Keratinocyte (primary cell): Measurements from ENCODE around the gene CREB3L2. TPM values are rescaled to one million over a fixed set of nuclear protein-coding genes. Genes with fewer than 3 reads are reported as not detected.

Source experiments
- DNase-seq: peaks from one replicate; pipeline ENCODE4 v3.0.0-alpha.2; 2011; ENCODE audit warnings: low read depth, missing footprints, low spot score
- FAIRE-seq: peaks from 2 replicates; lab custom pipeline; 2011; peaks lifted over from hg19 to GRCh38; lab: Jason Lieb, UNC
- H2AFZ ChIP-seq: 2 replicates; pipeline ENCODE4 v1.6.0; 2012; ENCODE audit warnings: low read length, control low read depth, inconsistent platforms; ENCODE audit not compliant: control insufficient read depth
- H3K27ac ChIP-seq: 2 replicates; pipeline ENCODE4 v1.5.1; 2011; ENCODE audit warnings: low read length; ENCODE audit not compliant: control insufficient read depth, insufficient read depth
- H3K27me3 ChIP-seq: 3 replicates; pipeline ENCODE4 v1.6.0; 2011; ENCODE audit warnings: low read length; ENCODE audit not compliant: control insufficient read depth, insufficient read depth; ENCODE audit errors: extremely low read depth
- H3K36me3 ChIP-seq, 2 experiments: 2 replicates in 1 of 2; 3 replicates in 1 of 2; pipeline ENCODE4 v1.5.1; 2011; ENCODE audit warnings: low read length in 2 of 2, mild to moderate bottlenecking in 1 of 2; ENCODE audit not compliant: control insufficient read depth in 2 of 2, insufficient read depth in 2 of 2; ENCODE audit errors: extremely low read depth in 1 of 2
- H3K4me1 ChIP-seq: 3 replicates; pipeline ENCODE4 v1.5.1; 2011; ENCODE audit warnings: low read length; ENCODE audit not compliant: control insufficient read depth, insufficient read depth; ENCODE audit errors: extremely low read depth
- H3K4me2 ChIP-seq: 3 replicates; pipeline ENCODE4 v1.6.0; 2011; ENCODE audit warnings: low read depth, low read length; ENCODE audit not compliant: control insufficient read depth, insufficient read depth; ENCODE audit errors: extremely low read depth
- H3K4me3 ChIP-seq, 3 experiments: fragments of 200-600 bp in 1 of 3; sonication (generic) in 1 of 3; 2 replicates in 2 of 3; 3 replicates in 1 of 3; pipeline ENCODE4 v1.5.1; 2011 to 2016; ENCODE audit warnings: low read length in 3 of 3, mild to moderate bottlenecking in 3 of 3, control low read depth in 2 of 3, inconsistent platforms in 1 of 3, low read depth in 1 of 3, mixed read lengths in 1 of 3, mixed run types in 1 of 3, moderate library complexity in 1 of 3; ENCODE audit not compliant: control insufficient read depth in 2 of 3, insufficient read depth in 2 of 3; ENCODE audit errors: extremely low read depth in 1 of 3
- H3K79me2 ChIP-seq: 2 replicates; pipeline ENCODE4 v1.6.0; 2012; ENCODE audit warnings: low read length; ENCODE audit not compliant: control insufficient read depth, insufficient read depth
- H3K9ac ChIP-seq: 3 replicates; pipeline ENCODE4 v1.6.0; 2011; ENCODE audit warnings: low read length; ENCODE audit not compliant: control insufficient read depth, insufficient read depth; ENCODE audit errors: extremely low read depth
- H3K9me1 ChIP-seq: 3 replicates; pipeline ENCODE4 v1.6.0; 2011; ENCODE audit warnings: low read length; ENCODE audit not compliant: control insufficient read depth, insufficient read depth; ENCODE audit errors: extremely low read depth
- H3K9me3 ChIP-seq: 2 replicates; pipeline ENCODE4 v1.5.1; 2012; ENCODE audit warnings: low read depth, low read length; ENCODE audit not compliant: control insufficient read depth
- H4K20me1 ChIP-seq: 3 replicates; pipeline ENCODE4 v1.6.0; 2011; ENCODE audit warnings: low read length; ENCODE audit not compliant: control insufficient read depth, insufficient read depth; ENCODE audit errors: extremely low read depth
- EZH2 ChIP-seq: IDR thresholded peaks from one replicate; pipeline ENCODE4 v1.6.1; 2012; ENCODE audit warnings: inconsistent platforms, mild to moderate bottlenecking, low read length, moderate library complexity
- dilution Hi-C: fragments of 300-500 bp; cut with MboI; formaldehyde crosslinking; loops from one replicate; pipeline ENCODE4 v1.7.0; 2020; ENCODE audit warnings: low sequenced_read_pairs; ENCODE audit not compliant: extremely low pct_ligation_motif_present
- polyA plus RNA-seq, 5 experiments: library from polyadenylated mRNA; depleted of rRNA in 3 of 5; stranded (reverse) in 3 of 5; stranded (forward) in 1 of 5; unstranded in 1 of 5; fragments of >200 nt; gene quantifications; 1 replicate in 1 of 5; 2 replicates in 3 of 5; 3 replicates in 1 of 5; pipeline versions ENCODE4 v1.2.1 to v1.2.3, GENCODE V29; 2011 to 2012; ENCODE audit warnings: missing spikeins in 2 of 5, low read depth in 1 of 5, low replicate concordance in 1 of 5
- TF ChIP-seq, protein P1 (sequence below), 3 experiments: IDR thresholded peaks in 1 of 3; conservative IDR thresholded peaks in 1 of 3; optimal IDR thresholded peaks in 1 of 3; 2 replicates in 2 of 3; 3 replicates in 1 of 3; pipeline versions ENCODE3 to v1.5.1; 2011; ENCODE audit warnings: low read length in 3 of 3, mild to moderate bottlenecking in 3 of 3, moderate library complexity in 2 of 3, control low read depth in 1 of 3, inconsistent platforms in 1 of 3; ENCODE audit not compliant: insufficient read depth in 2 of 3; ENCODE audit errors: extremely low read depth in 1 of 3

CREB3L2 gene
- polyA plus RNA-seq, 1 donor (not counting 4 experiments of a cell fraction or from before 2014, with no cell fraction given): 12.8 TPM

DNA sequence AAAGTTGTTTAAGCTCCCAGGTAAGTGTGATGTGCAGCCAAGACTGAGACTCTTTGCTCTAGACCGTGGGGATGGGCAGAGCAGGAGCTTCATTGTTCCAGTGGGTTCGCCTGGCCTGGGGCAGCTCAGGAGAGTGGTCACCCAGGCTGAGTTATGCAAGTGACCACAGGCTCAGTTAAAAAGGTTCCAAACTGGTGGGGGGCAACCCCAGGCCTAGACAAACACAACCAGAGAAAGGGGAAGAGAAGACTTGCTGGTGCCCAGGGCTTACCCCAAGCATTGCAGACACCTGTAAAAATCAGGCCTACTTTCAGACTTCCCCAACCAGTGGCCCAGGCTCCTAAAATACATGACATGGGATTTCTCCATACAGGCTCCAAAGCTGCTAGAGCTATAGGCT, 21.6 kb downstream of the CREB3L2 start:
- peaks cover 6% of the 10 kb centered on the region for H4K20me1 ChIP-seq

DNA sequence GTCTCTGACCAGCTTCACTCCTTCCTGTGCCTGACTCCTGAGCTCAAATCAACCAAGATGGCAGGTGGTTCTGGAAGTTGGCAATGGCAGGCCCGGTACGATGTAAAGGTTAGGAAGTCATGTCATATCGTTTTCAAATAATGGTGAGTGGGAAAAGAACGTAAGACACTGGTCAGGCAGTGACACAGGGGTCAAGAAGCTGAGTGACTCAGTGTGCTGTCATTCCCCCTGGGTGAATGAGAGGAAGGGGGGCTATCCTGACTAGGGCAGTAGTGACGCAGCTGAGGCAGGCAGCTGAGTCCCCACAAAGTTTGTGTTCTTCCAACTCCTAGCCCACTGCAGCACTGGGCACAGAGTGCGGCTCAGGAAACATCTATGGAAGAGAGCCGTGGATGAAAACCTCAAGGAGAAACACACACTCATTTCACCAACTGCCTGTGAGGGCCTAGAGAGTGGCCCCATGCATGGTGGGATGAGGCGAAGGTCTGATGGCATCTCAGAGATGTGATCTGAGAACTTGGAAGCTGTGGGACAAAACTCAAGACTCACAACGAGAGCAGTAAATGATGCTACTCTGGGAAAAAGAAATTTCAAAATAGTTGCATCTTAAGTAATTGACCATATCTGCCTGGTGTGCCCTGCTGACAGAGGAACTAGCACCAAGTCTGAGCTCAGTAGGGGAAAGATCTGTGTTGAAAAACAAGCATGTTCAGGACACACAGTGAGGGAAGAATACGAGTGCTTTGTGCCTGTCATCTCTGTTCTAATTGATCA, 23.2 kb downstream of the CREB3L2 start:
- H3K9me3 ChIP-seq: no peaks in the 10 kb centered on the region
- DNase-seq (no peak), FAIRE-seq (no peak)
- peaks cover 3% of the 10 kb centered on the region for H3K9me1 ChIP-seq
- H3K4me2 ChIP-seq: no peak overlapping the region
- no peaks in the 10 kb centered on the region for H3K27me3 ChIP-seq
- peaks cover 48% of the 10 kb centered on the region for H3K79me2 ChIP-seq
- dilution Hi-C loops: no loop called here
- H3K9ac ChIP-seq: no peak overlapping the region
- no peak overlapping the region for H3K4me3 ChIP-seq
- peaks cover 3% of the 10 kb centered on the region for H4K20me1 ChIP-seq
- TF ChIP-seq, protein P1, sequence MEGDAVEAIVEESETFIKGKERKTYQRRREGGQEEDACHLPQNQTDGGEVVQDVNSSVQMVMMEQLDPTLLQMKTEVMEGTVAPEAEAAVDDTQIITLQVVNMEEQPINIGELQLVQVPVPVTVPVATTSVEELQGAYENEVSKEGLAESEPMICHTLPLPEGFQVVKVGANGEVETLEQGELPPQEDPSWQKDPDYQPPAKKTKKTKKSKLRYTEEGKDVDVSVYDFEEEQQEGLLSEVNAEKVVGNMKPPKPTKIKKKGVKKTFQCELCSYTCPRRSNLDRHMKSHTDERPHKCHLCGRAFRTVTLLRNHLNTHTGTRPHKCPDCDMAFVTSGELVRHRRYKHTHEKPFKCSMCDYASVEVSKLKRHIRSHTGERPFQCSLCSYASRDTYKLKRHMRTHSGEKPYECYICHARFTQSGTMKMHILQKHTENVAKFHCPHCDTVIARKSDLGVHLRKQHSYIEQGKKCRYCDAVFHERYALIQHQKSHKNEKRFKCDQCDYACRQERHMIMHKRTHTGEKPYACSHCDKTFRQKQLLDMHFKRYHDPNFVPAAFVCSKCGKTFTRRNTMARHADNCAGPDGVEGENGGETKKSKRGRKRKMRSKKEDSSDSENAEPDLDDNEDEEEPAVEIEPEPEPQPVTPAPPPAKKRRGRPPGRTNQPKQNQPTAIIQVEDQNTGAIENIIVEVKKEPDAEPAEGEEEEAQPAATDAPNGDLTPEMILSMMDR (optimal IDR thresholded peaks at IDR 0.05 in 1 of 3, IDR thresholded peaks at IDR 0.05 in 1 of 3, conservative IDR thresholded peaks at IDR 0.05 in 1 of 3; ENCODE audit: extremely low read depth in 1 of 3, insufficient read depth in 2 of 3, low read length in 3 of 3): no peak
- TF ChIP-seq EZH2: no peak
- H2AFZ ChIP-seq: no peak overlapping the region
- no peak overlapping the region for H3K27ac ChIP-seq
- peaks cover 5% of the 10 kb centered on the region for H3K4me1 ChIP-seq
- no peaks in the 10 kb centered on the region for H3K36me3 ChIP-seq

More for the DNA sequence above, 21.6 kb downstream of the CREB3L2 start:
- Histone ChIP-seq H3K36me3 (no peaks in the 10 kb centered on the region), H3K9ac (no peak overlapping the region), H2AFZ (no peak overlapping the region), H3K4me2 (no peak overlapping the region), H3K79me2 (peaks cover 54% of the 10 kb centered on the region), H3K9me3 (no peaks in the 10 kb centered on the region), H3K9me1 (peaks cover 3% of the 10 kb centered on the region), H3K4me1 (peaks cover 5% of the 10 kb centered on the region), H3K27me3 (no peaks in the 10 kb centered on the region), H3K27ac (no peak overlapping the region), H3K4me3 (no peak overlapping the region)
- dilution Hi-C loops: no loop called here
- no peak for DNase-seq
- FAIRE-seq: no peak
- no peak for TF ChIP-seq EZH2
- TF ChIP-seq, protein P1 (optimal IDR thresholded peaks at IDR 0.05 in 1 of 3, IDR thresholded peaks at IDR 0.05 in 1 of 3, conservative IDR thresholded peaks at IDR 0.05 in 1 of 3; ENCODE audit: extremely low read depth in 1 of 3, insufficient read depth in 2 of 3, low read length in 3 of 3): no peak
